Thyroid gland (tissue), 4 donors: ENCODE results near the gene SH3RF3.

Experiments
- CTCF ChIP-seq, 6 experiments: fragments of 200-600 bp in 3 of 6; fragments of 450-650 bp in 3 of 6; sonication (generic) in 3 of 6; IDR thresholded peaks; one replicate each; pipeline ENCODE4 v1.5.1; 2016 to 2019; ENCODE audit warnings: antibody characterized with exemption in 6 of 6, mild to moderate bottlenecking in 2 of 6, inconsistent platforms in 1 of 6, moderate library complexity in 1 of 6
- POLR2A ChIP-seq, 2 donors: fragments of 450-650 bp; IDR thresholded peaks; one replicate each; pipeline ENCODE4 v1.6.1; 2017; ENCODE audit warnings: antibody characterized with exemption in 2 of 2, mild to moderate bottlenecking in 2 of 2, moderate library complexity in 1 of 2

DNA sequence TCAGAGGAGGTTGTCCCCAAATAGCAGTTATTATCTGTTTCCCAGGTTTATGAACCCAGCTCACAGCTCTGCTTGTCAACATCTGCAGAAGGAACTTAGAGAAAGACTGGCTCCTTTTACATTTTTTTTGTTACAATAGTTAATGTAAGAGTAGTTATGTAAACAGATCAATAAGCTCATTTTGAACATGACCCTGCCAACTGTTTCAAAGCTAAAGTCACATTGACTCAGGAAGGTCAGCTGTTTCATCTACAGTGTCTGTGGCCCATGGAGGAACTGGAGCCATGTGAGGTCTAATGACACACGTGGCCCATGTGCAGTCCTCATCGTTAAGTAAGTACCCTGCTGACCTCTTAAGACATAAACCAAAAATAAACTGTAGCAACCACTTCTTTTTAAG is 97.1 kb downstream of the SH3RF3 start:
- no peak for TF ChIP-seq CTCF (IDR thresholded peaks at IDR 0.05)
- TF ChIP-seq POLR2A (IDR thresholded peaks at IDR 0.05) = no peak
